HG03175 (cell line): Measurements from ENCODE around the gene THYN1.
A peak's percentile ranks its signal among the peaks of the same experiment; 100 is the strongest.
"Not testable (repeated sequence)": the region's sequence is repeated elsewhere in the genome, so short reads cannot be mapped to it uniquely, and the experiment has no call there.

ENCODE experiments used
- ATAC-seq: cut with Tn5 transposase; IDR thresholded peaks from one replicate; pipeline ENCODE4 v1.9.1; 2021; ENCODE audit warnings: mild to moderate bottlenecking, moderate library complexity; ENCODE audit not compliant: unreplicated experiment

The THYN1 gene

DNA sequence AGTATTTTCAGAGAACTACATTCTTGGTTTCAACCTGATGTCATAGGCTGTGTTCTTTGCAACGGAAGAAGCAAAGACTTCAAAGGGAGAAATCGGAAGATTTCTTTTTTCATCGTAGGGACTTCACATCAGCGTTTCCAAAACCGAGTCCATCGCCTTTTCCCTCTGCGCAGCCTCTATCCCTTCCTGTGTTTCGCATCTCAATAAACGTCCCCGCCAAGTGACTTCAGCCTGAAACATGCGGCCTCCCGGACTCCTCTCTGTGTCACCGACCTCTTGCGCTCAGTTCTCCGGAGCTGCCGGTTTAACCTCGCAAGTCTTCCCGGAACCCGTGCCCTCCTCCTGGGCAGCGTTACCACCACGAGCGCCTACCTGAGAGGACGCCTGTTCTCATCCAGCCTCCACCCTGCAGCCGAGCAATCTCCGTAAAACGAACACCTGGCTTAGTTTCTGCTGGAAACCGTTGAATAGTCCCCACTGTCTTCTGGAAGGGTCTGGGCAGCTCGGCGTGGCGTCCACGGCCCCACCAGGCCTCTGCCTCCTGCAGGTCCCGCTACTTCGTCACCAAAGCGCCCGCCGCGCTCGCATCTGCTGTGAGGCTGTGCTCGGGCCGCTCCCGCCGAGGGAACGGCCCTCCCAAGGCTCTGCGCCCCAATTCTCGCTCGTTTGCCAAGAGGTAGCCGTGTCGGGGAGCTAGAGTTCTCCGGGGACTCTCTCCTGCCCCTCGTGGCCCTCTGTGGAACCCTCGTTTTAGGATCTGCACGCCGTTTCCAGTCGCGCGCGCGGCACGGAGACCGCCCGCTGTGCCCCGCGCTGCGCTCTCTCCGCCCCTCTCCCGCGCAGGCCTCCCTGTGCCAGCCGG, 22.6 kb upstream of the THYN1 start, which contains the start of gene GLB1L3:
TSS of gene GLB1L3 (plus strand) at position 846 of the 862 bp plus-strand sequence. CDS start 362 bp downstream, outside the sequence.
- peak; percentile 75 for ATAC-seq

- no peak for ATAC-seq
Observed at GRCh38 chr11:134275188-134275533, 22.0 kb upstream of the THYN1 start.

GRCh38 chr11:134273317-134273712, 20.2 kb upstream of the THYN1 start:
- ATAC-seq = no peak

GRCh38 chr11:134272381-134273316, 19.5 kb upstream of the THYN1 start:
- ATAC-seq = no peak

- ATAC-seq = no peak
Observed at GRCh38 chr11:134271978-134272377, 18.8 kb upstream of the THYN1 start.

- no peak for ATAC-seq
Observed at GRCh38 chr11:134270250-134270714, 17.1 kb upstream of the THYN1 start.

DNA sequence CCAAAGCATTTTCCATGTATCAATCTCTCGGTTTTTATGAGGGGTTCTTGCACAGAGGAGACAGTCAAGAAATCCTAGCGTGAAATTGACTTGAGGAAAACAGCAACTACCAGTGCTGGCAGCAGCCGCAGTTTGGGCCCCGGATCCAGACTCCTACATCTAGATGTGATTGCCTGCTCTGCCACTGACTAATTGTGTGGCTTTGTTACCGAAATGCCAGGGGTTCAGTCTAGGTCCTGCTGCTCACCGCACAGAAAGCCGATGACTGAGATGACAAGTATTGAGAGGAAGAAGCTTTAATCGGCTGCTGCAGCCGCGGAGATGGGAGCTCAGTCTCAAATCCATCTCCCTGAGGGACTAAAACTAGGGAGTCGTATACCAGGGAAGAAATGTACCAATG, 14.8 kb upstream of the THYN1 start:
- no peak for ATAC-seq

- ATAC-seq = no peak
Observed at GRCh38 chr11:134267461-134267860, 14.3 kb upstream of the THYN1 start.

GRCh38 chr11:134266841-134267251, 13.7 kb upstream of the THYN1 start:
- ATAC-seq = no peak

DNA sequence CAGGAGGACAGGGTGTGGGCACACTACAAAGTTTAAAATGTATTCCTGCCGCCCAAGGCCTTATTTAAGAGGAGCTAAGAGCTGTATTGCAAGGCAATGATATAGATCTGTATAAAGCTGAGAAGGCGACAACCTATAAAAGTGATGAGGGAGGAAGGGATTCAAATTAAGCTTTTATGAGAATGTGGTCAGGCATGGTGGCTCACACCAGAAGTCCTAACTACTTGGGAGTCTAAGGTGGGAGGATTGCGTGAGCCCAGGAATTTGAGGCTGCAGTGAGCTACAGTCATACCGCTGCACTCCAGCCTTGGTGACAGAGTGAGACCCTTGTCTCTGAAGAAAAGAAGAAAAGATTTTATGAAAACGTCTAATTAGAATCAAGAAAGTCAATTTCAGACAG, 13.3 kb upstream of the THYN1 start:
- no peak for ATAC-seq

DNA sequence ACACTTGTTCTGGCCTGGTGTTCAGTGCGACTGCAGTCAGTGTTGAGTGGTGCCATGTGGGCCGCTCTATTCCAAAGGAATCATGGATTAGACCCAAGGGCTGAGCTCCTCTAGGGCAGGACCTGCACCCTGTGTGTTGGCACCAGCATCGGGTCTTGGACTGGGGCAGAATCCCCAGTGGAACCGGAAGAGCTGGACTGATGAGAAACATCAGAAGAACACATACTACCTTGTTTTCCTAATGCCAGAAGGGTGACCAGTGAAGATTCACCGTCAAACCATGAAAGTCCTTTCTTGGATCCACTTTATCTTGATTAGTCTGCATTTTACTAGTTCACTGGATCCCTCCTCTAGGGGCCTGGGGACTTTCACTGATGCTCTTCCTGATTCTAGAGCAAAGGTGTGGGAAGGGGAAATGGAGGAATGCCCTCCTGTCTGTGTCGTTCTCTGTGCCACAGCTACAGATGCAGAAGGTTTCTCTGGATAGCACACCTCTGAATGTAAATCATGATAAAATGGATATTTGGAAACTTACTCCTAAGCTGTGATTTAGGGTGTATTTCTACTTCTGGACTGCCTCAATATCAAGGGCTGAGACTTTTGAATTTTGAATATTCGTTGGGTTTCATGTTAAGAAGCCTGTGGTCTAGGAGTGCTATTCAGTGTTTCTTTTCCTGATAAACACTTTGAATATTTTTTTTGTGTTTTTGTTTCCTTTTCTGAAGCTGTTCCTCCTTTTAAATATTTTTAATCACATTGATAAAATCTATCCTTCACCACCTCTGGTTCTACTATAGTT, 12.0 kb upstream of the THYN1 start:
- no peak for ATAC-seq

DNA sequence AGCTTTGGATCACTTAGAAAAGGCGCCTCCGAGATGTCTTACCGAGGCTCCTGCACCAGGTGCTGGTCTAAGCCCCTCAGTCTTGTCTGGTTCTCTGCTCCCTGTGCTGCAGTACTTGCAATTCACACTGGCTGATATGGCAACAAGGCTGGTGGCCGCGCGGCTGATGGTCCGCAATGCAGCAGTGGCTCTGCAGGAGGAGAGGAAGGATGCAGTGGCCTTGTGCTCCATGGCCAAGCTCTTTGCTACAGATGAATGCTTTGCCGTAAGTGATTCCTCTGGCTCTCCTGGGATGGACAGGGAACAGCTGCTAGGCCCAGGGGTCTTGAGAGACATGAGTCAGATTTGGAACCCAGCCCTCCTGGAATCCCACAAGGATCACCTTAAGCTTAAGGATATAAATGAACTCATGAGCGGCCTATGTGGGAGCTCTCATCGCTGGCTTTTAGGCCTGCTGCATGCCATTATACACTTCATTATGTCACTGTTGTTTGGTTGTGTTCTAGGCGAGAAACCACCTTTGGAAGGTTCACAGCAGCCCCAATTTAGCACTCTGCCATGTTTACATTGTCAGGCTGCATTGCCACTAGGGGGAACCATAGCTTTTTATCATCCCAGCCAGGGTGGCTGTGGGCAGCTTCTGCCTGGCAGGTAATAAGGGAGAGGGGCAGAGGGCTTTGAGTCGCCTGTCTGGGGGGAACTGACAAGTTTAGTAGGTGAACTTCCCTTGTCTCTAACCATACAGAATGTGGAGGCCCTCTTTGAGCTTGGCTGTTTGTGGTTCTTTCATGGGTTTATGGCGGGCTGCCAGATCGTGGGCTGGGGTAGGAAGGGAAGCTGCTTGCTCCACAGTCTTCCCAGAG, 8.7 kb upstream of the THYN1 start:
- ATAC-seq = no peak

DNA sequence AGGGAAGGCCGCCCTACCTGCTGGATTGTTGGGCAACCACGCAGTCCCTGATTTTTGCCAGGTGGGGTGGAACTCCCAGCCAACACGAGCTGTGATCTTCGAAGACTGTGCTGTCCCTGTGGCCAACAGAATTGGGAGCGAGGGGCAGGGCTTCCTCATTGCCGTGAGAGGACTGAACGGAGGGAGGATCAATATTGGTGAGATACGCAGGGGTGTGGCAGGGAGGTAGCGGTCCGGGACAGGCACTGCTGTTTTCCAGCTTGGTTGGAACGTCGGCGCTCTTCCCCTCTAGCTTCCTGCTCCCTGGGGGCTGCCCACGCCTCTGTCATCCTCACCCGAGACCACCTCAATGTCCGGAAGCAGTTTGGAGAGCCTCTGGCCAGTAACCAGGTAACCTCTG, 7.8 kb upstream of the THYN1 start:
- no peak for ATAC-seq

DNA sequence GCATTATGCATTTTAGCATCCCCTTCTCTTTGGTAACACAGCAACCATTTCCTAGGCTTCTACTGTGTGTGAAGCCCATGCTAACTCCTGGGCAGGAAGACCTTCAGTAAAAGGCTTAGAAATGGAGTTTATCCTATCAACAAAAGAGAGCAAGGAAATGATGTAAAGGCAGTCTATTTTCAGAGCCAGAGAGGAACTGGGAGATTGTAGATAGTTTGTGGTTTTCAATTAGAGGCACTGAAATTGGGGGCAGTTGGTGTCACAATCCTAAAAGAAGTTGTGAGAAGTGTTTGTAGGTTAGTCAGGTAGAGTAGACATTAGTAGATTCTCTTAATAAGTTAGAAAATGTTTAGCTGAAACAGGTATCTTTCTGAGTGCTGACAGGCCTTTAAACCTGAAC, 7.4 kb upstream of the THYN1 start:
- ATAC-seq = no peak

DNA sequence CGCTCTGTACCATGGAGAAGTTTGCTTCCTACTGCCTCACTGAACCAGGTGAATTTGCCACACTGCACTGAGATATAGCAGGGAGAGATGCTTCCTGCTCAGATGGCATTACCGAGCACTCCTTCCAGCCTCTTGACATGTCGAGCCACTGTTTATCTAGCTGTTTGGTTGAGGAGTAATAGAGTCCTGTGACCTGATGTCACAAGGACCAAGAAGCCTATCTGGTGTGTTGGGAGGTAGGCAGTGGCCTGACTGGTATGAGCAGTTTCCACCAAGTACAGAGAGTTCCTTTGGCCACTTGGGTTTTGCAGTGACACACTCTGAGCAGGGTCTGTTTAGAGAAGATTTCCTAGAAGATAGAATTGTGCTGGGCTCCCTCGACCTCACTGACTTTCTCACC, 5.4 kb upstream of the THYN1 start:
- no peak for ATAC-seq

DNA sequence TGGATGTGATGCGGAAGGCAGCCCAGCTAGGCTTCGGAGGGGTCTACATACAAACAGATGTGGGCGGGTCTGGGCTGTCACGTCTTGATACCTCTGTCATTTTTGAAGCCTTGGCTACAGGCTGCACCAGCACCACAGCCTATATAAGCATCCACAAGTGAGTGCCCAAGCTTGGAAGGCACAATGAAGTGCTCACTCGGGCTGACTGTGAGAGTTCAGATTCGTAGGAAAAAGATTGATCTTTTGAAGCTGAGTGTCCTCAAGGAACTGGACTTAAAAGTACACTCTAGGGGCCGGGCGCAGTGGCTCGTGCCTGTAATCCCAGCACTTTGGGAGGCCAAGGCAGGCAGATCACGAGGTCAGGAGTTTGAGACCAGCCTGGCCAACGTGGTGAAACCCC, 3.9 kb upstream of the THYN1 start:
- no peak for ATAC-seq

GRCh38 chr11:134255184-134255561, 2.0 kb upstream of the THYN1 start:
- ATAC-seq = not testable (repeated sequence)

GRCh38 chr11:134254433-134255183, 1.5 kb upstream of the THYN1 start:
- ATAC-seq = no peak
